Osteocyte (in vitro differentiated cells): ENCODE data around the gene KPTN. TPM values are rescaled to one million over a fixed set of nuclear protein-coding genes. Genes with fewer than 3 reads are reported as not detected.

Source experiments
- DNase-seq: peaks from one replicate; pipeline ENCODE4 v3.0.0; 2021; ENCODE audit warnings: mixed read lengths; ENCODE audit not compliant: unreplicated experiment; ENCODE audit errors: extremely low spot score
- H3K27ac Mint-ChIP-seq: one replicate; pipeline ENCODE4 v1.8.0; 2021; ENCODE audit warnings: mild to moderate bottlenecking, mixed read lengths; ENCODE audit not compliant: unreplicated experiment
- H3K27me3 Mint-ChIP-seq: one replicate; pipeline ENCODE4 v1.8.0; 2021; ENCODE audit warnings: mixed read lengths; ENCODE audit not compliant: unreplicated experiment
- H3K36me3 Mint-ChIP-seq: one replicate; pipeline ENCODE4 v1.8.0; 2021; ENCODE audit warnings: mixed read lengths; ENCODE audit not compliant: unreplicated experiment
- H3K4me1 Mint-ChIP-seq: one replicate; pipeline ENCODE4 v1.8.0; 2021; ENCODE audit warnings: mixed read lengths; ENCODE audit not compliant: unreplicated experiment
- H3K4me3 Mint-ChIP-seq: one replicate; pipeline ENCODE4 v1.8.0; 2021; ENCODE audit warnings: mild to moderate bottlenecking, moderate library complexity, mixed read lengths; ENCODE audit not compliant: unreplicated experiment
- H3K9me3 Mint-ChIP-seq: one replicate; pipeline ENCODE4 v1.8.0; 2021; ENCODE audit warnings: mixed read lengths; ENCODE audit not compliant: unreplicated experiment
- CTCF ChIP-seq: fragments of 200-600 bp; sonication (generic); IDR thresholded peaks from 2 replicates; pipeline ENCODE4 v1.5.0; 2021; ENCODE audit warnings: antibody characterized with exemption, mild to moderate bottlenecking, moderate library complexity
- total RNA-seq: library from RNA; stranded (reverse); gene quantifications from 2 replicates; pipeline ENCODE4 v1.2.1, GENCODE V29; 2021

KPTN gene
- total RNA-seq, 1 donor from 2014 or later = 14.5 TPM

- Mint-ChIP-seq H3K27ac (no peak overlapping the region), H3K27me3 (no peaks in the 10 kb centered on the region), H3K4me3 (no peak overlapping the region), H3K36me3 (no peaks in the 10 kb centered on the region), H3K9me3 (no peaks in the 10 kb centered on the region), H3K4me1 (peaks cover 11% of the 10 kb centered on the region)
- TF ChIP-seq CTCF = no peak
- no peak for DNase-seq
Observed at GRCh38 chr19:47433121-47433520, 50.9 kb downstream of the KPTN start.

- no peak for DNase-seq
- peaks cover 11% of the 10 kb centered on the region for H3K4me1 Mint-ChIP-seq
- H3K27ac Mint-ChIP-seq = no peak overlapping the region
- H3K27me3 Mint-ChIP-seq = no peaks in the 10 kb centered on the region
- no peaks in the 10 kb centered on the region for H3K9me3 Mint-ChIP-seq
- H3K4me3 Mint-ChIP-seq = no peak overlapping the region
- TF ChIP-seq CTCF = no peak
- no peaks in the 10 kb centered on the region for H3K36me3 Mint-ChIP-seq
Observed at GRCh38 chr19:47432499-47432898, 51.5 kb downstream of the KPTN start.

- peaks cover 11% of the 10 kb centered on the region for H3K4me1 Mint-ChIP-seq
- TF ChIP-seq CTCF = no peak
- no peaks in the 10 kb centered on the region for H3K36me3 Mint-ChIP-seq
- H3K27ac Mint-ChIP-seq = no peak overlapping the region
- H3K4me3 Mint-ChIP-seq = no peak overlapping the region
- no peaks in the 10 kb centered on the region for H3K27me3 Mint-ChIP-seq
- no peak for DNase-seq
- H3K9me3 Mint-ChIP-seq = no peaks in the 10 kb centered on the region
Observed at GRCh38 chr19:47432091-47432490, 51.9 kb downstream of the KPTN start.

- H3K9me3 Mint-ChIP-seq = no peaks in the 10 kb centered on the region
- peak; percentile 32 for TF ChIP-seq CTCF
- H3K36me3 Mint-ChIP-seq = no peaks in the 10 kb centered on the region
- peak overlapping the region; percentile 35 for H3K4me3 Mint-ChIP-seq
- H3K27ac Mint-ChIP-seq = no peak overlapping the region
- H3K4me1 Mint-ChIP-seq = peaks cover 8% of the 10 kb centered on the region
- H3K27me3 Mint-ChIP-seq = no peaks in the 10 kb centered on the region
- DNase-seq = no peak
Observed at GRCh38 chr19:47430041-47430802, 53.8 kb downstream of the KPTN start.

- H3K4me3 Mint-ChIP-seq = no peak overlapping the region
- H3K36me3 Mint-ChIP-seq = no peaks in the 10 kb centered on the region
- no peak for TF ChIP-seq CTCF
Observed at GRCh38 chr19:47429140-47429793, 54.8 kb downstream of the KPTN start.

More at GRCh38 chr19:47429140-47429793, 54.8 kb downstream of the KPTN start:
- no peak for DNase-seq
- Mint-ChIP-seq H3K9me3 (no peaks in the 10 kb centered on the region), H3K4me1 (peaks cover 8% of the 10 kb centered on the region), H3K27ac (no peak overlapping the region), H3K27me3 (no peaks in the 10 kb centered on the region)
